HL-60 (cell line): ENCODE data around the gene ANKDD1A.

Source experiments
- DNase-seq, 2 experiments: peaks; one replicate each; pipeline ENCODE4 v3.0.0-alpha.2; 2010 to 2020; ENCODE audit warnings: low read depth in 1 of 2, low spot score in 1 of 2
- H3K27ac ChIP-seq: fragments of 250-450 bp; sonication (Bioruptor Pico); replicated peaks from 2 replicates; pipeline ENCODE4 v1.5.1; 2020; ENCODE audit warnings: mild to moderate bottlenecking, moderate library complexity
- H3K27me3 ChIP-seq: fragments of 250-450 bp; sonication (Bioruptor Pico); 2 replicates; pipeline ENCODE4 v1.5.1; 2021; ENCODE audit warnings: mild to moderate bottlenecking, moderate library complexity; ENCODE audit not compliant: insufficient read depth, poor library complexity, severe bottlenecking
- H3K4me3 ChIP-seq: replicated peaks from 2 replicates; pipeline ENCODE4 v1.5.1; 2011; ENCODE audit warnings: mild to moderate bottlenecking, control low read depth, low read length; ENCODE audit not compliant: insufficient read depth
- CTCF ChIP-seq: IDR thresholded peaks from one replicate; pipeline ENCODE4 v1.5.1; 2011; ENCODE audit warnings: low read length, control low read depth, inconsistent platforms; ENCODE audit not compliant: insufficient read depth
- GABPA ChIP-seq: IDR thresholded peaks from 2 replicates; pipeline ENCODE4 v1.6.1; 2012; ENCODE audit warnings: low read depth
- POLR2AphosphoS5 ChIP-seq: IDR thresholded peaks from 2 replicates; pipeline ENCODE4 v1.6.1; 2012; ENCODE audit warnings: low read depth
- REST ChIP-seq: IDR thresholded peaks from 2 replicates; pipeline ENCODE4 v1.6.1; 2012; ENCODE audit warnings: low read depth; ENCODE audit not compliant: insufficient replicate concordance
- SPI1 ChIP-seq: IDR thresholded peaks from 2 replicates; pipeline ENCODE4 v1.6.1; 2012; ENCODE audit warnings: low read depth, mild to moderate bottlenecking, borderline replicate concordance

Gene ANKDD1A

GRCh38 chr15:64970698-64971097 lies 59.0 kb downstream of the ANKDD1A start:
- H3K27me3 ChIP-seq, result no peaks in the 10 kb centered on the region
- TF ChIP-seq POLR2AphosphoS5 (no peak), GABPA (no peak), CTCF (no peak), SPI1 (no peak), REST (no peak)
- H3K27ac ChIP-seq, result no peak overlapping the region
- no peak overlapping the region for H3K4me3 ChIP-seq
- peak in 1 of 2 experiments; percentile 73 for DNase-seq

GRCh38 chr15:64975390-64975789 lies 63.7 kb downstream of the ANKDD1A start:
- no peak overlapping the region for H3K27ac ChIP-seq
- H3K27me3 ChIP-seq, result no peaks in the 10 kb centered on the region
- DNase-seq, result no peak
- no peak overlapping the region for H3K4me3 ChIP-seq
- TF ChIP-seq SPI1, result no peak
- TF ChIP-seq POLR2AphosphoS5, result no peak
- TF ChIP-seq CTCF, result no peak
- no peak for TF ChIP-seq GABPA
- TF ChIP-seq REST, result no peak

GRCh38 chr15:64979252-64979710 lies 67.6 kb downstream of the ANKDD1A start:
- Histone ChIP-seq H3K4me3 (no peak overlapping the region), H3K27me3 (no peaks in the 10 kb centered on the region), H3K27ac (no peak overlapping the region)
- TF ChIP-seq GABPA (no peak), CTCF (no peak), SPI1 (no peak), REST (no peak), POLR2AphosphoS5 (no peak)
- no peak for DNase-seq
